ENCODE data around the gene CHN1.
A peak's percentile ranks its signal among the peaks of the same experiment; 100 is the strongest.

The CHN1 gene

DNA sequence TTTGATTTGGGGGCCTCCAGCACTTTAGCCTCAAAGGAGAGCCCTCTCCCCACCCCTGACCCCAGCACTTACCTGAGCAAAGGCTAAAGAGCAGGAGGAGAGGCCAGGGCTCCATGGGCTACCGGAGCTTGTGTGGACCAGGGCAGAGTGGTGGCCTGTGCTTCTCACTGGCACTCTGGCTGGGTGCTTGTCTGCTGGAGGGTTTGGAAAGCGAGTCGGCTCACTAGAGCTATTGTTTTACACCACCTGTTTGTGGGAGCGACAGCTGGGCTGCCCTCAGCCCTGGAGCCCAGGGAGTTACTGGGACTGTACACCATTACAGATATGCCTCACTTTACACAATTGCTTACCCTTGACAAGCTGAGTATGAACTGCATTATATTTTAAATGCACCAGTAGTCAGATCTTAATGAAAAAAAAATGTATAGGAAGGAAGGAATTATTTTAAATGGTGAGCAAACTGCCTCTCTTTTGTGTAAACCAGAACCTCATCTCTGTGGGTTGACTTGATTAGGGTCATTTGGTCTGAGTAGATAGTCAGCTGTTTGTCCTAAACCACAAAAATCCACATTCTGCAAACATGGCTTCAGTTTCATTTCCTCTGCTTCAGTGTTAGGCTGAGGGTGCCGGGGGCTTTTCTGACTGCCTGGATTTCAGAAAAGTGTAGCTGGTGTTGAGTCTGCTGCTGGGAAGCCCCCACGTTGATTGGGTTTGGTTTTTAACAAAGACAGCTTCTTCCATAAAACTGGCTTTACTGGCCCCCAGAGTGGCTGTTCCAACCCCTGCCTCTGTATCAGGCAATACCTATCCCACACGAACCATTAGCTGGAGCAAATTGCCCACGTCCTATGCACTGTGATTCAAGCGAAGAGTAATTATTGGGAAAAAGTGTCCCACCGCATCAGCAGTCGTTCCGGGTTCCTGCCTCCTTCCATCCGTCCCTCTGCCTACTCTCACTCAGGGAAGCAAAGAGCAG lies 240.6 kb downstream of the CHN1 start, which contains the start of gene CHRNA1:
CHRNA1 (minus strand) TSS at position 193 of the 976 bp plus-strand sequence; CDS start at position 115, 78 bp downstream.
- DNase-seq (ENCODE audit: low read depth) = no peak

GRCh38 chr2:174763780-174764179 lies 241.4 kb downstream of the CHN1 start:
- DNase-seq (ENCODE audit: low read depth) = no peak

GRCh38 chr2:174762464-174762863 lies 242.7 kb downstream of the CHN1 start:
- DNase-seq (ENCODE audit: low read depth) = no peak

- no peak for DNase-seq (ENCODE audit: low read depth)
Measured at GRCh38 chr2:174761837-174762236, 243.3 kb downstream of the CHN1 start.

DNA sequence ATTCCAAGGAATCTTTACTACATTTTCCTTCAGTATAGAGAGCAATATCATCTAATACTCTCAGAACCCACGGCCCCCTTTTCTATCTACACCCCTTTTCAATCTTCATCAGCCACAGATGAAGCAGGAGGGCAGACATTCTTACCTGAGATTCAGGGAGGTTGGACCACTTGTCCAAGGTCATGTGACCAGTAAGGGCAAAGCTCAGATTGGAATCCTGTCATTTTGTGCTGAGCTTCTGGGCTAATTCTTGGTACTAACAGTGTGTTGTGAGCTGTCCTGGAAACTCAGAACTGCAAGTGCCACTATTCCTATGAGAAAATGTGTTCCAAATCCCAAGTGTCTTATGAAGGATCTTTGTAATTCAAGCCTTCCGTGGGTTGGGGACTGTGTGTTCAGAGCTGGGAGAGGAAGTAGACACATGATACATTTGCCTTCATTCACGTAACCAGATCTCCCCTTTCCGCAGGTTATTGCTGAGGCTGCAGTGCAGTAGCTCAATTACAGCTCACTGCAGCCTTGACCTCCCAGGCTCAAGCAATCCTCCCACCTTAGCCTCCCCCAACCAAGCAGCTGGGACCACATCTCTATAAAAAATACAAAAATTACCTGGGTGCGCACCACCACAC lies 244.2 kb downstream of the CHN1 start:
- DNase-seq (ENCODE audit: low read depth) = no peak

- no peak for DNase-seq (ENCODE audit: low read depth)
Measured at GRCh38 chr2:174759381-174760065, 245.7 kb downstream of the CHN1 start.

- DNase-seq (ENCODE audit: low read depth) = no peak
Measured at GRCh38 chr2:174756743-174757142, 248.4 kb downstream of the CHN1 start.

DNA sequence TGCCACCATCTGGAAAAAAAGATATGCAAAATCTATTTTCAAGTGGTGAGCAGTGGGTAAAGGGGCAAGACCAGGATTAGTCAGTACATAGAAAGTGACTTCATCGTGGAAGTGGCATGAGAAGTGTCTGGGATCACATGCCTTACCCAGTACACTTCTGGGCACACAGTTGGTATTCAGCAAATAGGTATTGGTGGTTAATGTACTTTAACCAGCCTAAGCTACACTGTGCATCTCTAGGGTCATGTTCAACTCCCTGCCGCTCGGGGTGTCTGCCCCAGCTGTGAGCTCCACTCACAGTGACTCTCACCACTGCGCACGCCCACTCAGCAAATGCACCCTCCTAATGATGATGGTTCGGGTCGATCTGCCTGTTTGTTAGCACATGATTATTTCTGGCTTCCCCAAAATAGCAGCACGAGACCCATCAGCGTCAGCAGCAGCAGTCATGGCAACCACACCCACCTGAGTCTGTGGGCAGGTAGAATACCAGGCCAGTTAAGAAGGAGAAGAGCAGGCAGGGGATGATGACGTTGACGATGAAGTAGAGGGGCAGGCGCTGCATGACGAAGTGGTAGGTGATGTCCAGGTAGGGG lies 252.0 kb downstream of the CHN1 start:
- DNase-seq (ENCODE audit: low read depth) = no peak

DNA sequence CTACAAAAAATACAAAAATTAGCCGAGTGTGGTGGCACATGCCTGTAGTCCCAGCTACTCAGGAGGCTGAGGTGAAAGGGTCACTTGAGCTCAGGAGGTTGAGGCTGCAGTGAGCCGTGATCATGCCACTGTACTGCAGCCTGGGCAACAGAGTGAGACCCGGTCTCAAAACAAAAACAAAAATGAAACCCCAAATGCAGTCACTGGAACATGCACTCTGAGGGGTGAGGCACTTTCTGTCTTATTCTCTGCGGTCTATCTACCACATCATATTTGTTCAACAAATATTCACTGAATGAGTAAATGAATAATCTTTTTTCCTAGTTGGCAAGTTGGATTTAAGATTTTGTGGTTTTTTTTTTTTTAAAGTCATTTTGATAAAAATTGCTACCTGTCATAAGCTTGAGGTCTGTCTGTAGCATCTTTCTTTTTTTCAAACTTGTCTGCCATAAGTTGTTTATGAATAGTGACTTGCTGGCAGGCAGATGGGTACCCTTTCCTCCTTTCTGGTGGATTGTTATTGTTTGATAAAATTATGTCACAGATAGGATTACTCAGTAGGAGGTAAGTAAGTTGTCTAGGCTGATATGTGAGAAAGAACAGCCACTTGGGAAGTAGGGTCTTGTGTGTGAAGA lies 252.7 kb downstream of the CHN1 start:
- no peak for DNase-seq (ENCODE audit: low read depth)

- DNase-seq (ENCODE audit: low read depth) = no peak
Measured at GRCh38 chr2:174750923-174751441, 254.2 kb downstream of the CHN1 start.

DNA sequence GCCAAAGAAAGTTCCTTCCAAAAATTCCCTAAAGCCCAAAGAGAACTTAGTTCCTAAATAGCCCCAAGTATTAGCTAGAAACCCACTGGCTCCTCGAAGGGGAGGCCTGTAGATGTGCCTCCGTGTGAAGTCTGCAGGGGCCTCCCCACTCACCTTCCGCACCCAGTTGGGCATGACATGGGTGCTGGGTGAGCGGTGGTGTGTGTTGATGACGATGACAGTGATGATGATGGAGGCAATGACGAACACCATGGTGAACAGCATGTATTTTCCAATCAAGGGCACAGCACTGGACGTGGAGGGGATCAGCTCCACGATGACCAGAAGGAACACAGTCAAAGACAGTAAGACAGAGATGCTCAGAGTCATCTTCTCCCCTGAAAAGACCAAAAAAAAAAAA lies 255.4 kb downstream of the CHN1 start:
- DNase-seq (ENCODE audit: low read depth) = no peak

- peak; percentile 36 for DNase-seq (ENCODE audit: low read depth)
Measured at GRCh38 chr2:174748948-174749347, 256.2 kb downstream of the CHN1 start.

All from stimulated activated CD8-positive, alpha-beta memory T cell treated with anti-CD3 and anti-CD28 coated beads, Interleukin-15, amount 100 ng/mL, for 24 hours (primary cell).